ENCODE results near the gene SLC4A4. TPM values are rescaled to one million over a fixed set of nuclear protein-coding genes. Genes with fewer than 3 reads are reported as not detected.

The SLC4A4 gene
- polyA plus RNA-seq, 1 of the 3 experiments (the other 2 are of a cell fraction) = not detected

DNA sequence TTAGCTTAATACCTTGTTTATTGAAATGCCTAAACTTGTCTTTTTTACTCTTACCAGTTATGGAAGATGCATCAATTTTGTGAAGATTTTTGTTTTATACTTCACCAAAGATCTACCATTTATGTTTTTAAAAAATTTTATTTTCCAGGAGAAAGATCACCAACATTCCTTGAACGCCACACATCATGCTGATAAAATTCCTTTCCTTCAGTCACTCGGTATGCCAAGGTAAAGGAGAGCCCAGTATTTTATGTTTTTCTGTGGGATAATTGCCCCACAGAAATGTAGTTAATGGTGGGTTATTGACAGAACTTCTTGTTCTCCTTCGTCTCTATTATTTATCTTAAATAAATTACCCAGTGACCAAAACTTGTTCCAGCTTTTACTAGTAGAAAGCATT lies 228.0 kb downstream of the SLC4A4 start:
- H3K27ac ChIP-seq (ENCODE audit: low read depth in 2 of 2, low read length in 1 of 2) = no peak overlapping the region
- no peak for DNase-seq
- H3K79me2 ChIP-seq (ENCODE audit: insufficient read depth) = no peaks in the 10 kb centered on the region
- H4K20me1 ChIP-seq (ENCODE audit: insufficient read depth) = no peaks in the 10 kb centered on the region
- ChIA-PET POLR2A (no interaction called here), CTCF (no interaction called here)
- H3K4me2 ChIP-seq = no peak overlapping the region
- H3K36me3 ChIP-seq (replicated peaks in 1 of 2; ENCODE audit: control insufficient read depth in 1 of 2, insufficient read depth in 2 of 2, low read length in 1 of 2) = no peaks in the 10 kb centered on the region
- no peaks in the 10 kb centered on the region for H3F3A ChIP-seq (replicated peaks; ENCODE audit: insufficient read depth)
- H3K9me3 ChIP-seq = no peaks in the 10 kb centered on the region
- TF ChIP-seq, protein P1, sequence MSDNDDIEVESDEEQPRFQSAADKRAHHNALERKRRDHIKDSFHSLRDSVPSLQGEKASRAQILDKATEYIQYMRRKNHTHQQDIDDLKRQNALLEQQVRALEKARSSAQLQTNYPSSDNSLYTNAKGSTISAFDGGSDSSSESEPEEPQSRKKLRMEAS (IDR thresholded peaks at IDR 0.05; ENCODE audit: low read depth) = no peak
- TF ChIP-seq TEAD4 (IDR thresholded peaks at IDR 0.05; ENCODE audit: borderline replicate concordance, insufficient read depth) (no peak), EZH2phosphoT487 (IDR thresholded peaks at IDR 0.05; ENCODE audit: borderline replicate concordance, low read depth) (no peak), SIN3A (IDR thresholded peaks at IDR 0.05; ENCODE audit: borderline replicate concordance, low read depth, low read length) (no peak)
- TF ChIP-seq, protein P2, sequence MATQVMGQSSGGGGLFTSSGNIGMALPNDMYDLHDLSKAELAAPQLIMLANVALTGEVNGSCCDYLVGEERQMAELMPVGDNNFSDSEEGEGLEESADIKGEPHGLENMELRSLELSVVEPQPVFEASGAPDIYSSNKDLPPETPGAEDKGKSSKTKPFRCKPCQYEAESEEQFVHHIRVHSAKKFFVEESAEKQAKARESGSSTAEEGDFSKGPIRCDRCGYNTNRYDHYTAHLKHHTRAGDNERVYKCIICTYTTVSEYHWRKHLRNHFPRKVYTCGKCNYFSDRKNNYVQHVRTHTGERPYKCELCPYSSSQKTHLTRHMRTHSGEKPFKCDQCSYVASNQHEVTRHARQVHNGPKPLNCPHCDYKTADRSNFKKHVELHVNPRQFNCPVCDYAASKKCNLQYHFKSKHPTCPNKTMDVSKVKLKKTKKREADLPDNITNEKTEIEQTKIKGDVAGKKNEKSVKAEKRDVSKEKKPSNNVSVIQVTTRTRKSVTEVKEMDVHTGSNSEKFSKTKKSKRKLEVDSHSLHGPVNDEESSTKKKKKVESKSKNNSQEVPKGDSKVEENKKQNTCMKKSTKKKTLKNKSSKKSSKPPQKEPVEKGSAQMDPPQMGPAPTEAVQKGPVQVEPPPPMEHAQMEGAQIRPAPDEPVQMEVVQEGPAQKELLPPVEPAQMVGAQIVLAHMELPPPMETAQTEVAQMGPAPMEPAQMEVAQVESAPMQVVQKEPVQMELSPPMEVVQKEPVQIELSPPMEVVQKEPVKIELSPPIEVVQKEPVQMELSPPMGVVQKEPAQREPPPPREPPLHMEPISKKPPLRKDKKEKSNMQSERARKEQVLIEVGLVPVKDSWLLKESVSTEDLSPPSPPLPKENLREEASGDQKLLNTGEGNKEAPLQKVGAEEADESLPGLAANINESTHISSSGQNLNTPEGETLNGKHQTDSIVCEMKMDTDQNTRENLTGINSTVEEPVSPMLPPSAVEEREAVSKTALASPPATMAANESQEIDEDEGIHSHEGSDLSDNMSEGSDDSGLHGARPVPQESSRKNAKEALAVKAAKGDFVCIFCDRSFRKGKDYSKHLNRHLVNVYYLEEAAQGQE (IDR thresholded peaks at IDR 0.05; ENCODE audit: low read depth, low read length) = no peak
- WGBS (ENCODE audit: low lambda C conversion rate) = 5% methylated on average over 3 of the region's 3 CpGs
- H3K9ac ChIP-seq = no peak overlapping the region
- no peaks in the 10 kb centered on the region for H3K4me1 ChIP-seq (ENCODE audit: control insufficient read depth in 1 of 2, insufficient read depth in 2 of 2, low read depth in 1 of 2, low read length in 1 of 2)
- no peak overlapping the region for H2AFZ ChIP-seq (ENCODE audit: low read depth)
- H3K4me3 ChIP-seq (ENCODE audit: low read depth in 2 of 2, low read length in 1 of 2) = no peak overlapping the region
- H3K27me3 ChIP-seq (ENCODE audit: insufficient read depth) = peaks cover 9% of the 10 kb centered on the region; the same call in 1 of the 2 replicates
- no peaks in the 10 kb centered on the region for H3K9me2 ChIP-seq

DNA sequence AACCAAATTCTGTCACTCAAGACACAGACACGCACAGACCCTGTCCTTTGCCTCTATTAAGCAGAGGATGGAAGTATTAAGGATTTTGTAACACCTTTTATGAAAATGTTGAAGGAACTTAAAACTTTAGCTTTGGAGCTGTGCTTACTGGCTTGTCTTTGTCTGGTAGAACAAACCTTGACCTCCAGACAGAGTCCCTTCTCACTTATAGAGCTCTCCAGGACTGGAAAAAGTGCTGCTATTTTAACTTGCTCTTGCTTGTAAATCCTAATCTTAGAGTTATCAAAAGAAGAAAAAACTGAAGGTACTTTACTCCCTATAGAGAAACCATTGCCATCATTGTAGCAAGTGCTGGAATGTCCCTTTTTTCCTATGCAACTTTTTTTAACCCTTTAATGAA lies 229.3 kb downstream of the SLC4A4 start:
- Histone ChIP-seq H3K9me2 (no peaks in the 10 kb centered on the region), H3K27me3 (ENCODE audit: insufficient read depth) (peaks cover 9% of the 10 kb centered on the region; the same call in 1 of the 2 replicates), H4K20me1 (ENCODE audit: insufficient read depth) (no peaks in the 10 kb centered on the region), H3K4me3 (ENCODE audit: low read depth in 2 of 2, low read length in 1 of 2) (no peak overlapping the region), H3K9me3 (no peaks in the 10 kb centered on the region), H3K4me2 (no peak overlapping the region), H3F3A (replicated peaks; ENCODE audit: insufficient read depth) (no peaks in the 10 kb centered on the region), H3K36me3 (replicated peaks in 1 of 2; ENCODE audit: control insufficient read depth in 1 of 2, insufficient read depth in 2 of 2, low read length in 1 of 2) (no peaks in the 10 kb centered on the region), H3K27ac (ENCODE audit: low read depth in 2 of 2, low read length in 1 of 2) (no peak overlapping the region), H3K9ac (no peak overlapping the region), H3K79me2 (ENCODE audit: insufficient read depth) (no peaks in the 10 kb centered on the region), H2AFZ (ENCODE audit: low read depth) (no peak overlapping the region), H3K4me1 (ENCODE audit: control insufficient read depth in 1 of 2, insufficient read depth in 2 of 2, low read depth in 1 of 2, low read length in 1 of 2) (no peaks in the 10 kb centered on the region)
- WGBS (ENCODE audit: low lambda C conversion rate) = 14% methylated on average over 1 of the region's 1 CpG
- TF ChIP-seq, protein P3, sequence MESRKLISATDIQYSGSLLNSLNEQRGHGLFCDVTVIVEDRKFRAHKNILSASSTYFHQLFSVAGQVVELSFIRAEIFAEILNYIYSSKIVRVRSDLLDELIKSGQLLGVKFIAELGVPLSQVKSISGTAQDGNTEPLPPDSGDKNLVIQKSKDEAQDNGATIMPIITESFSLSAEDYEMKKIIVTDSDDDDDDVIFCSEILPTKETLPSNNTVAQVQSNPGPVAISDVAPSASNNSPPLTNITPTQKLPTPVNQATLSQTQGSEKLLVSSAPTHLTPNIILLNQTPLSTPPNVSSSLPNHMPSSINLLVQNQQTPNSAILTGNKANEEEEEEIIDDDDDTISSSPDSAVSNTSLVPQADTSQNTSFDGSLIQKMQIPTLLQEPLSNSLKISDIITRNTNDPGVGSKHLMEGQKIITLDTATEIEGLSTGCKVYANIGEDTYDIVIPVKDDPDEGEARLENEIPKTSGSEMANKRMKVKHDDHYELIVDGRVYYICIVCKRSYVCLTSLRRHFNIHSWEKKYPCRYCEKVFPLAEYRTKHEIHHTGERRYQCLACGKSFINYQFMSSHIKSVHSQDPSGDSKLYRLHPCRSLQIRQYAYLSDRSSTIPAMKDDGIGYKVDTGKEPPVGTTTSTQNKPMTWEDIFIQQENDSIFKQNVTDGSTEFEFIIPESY (IDR thresholded peaks at IDR 0.05; ENCODE audit: borderline replicate concordance, low read depth) = no peak
- TF ChIP-seq RAD21 (IDR thresholded peaks at IDR 0.05; ENCODE audit: low read length) = no peak
- ChIA-PET POLR2A (no interaction called here), CTCF (no interaction called here)
- DNase-seq = no peak
